HEK293 (cell line): ENCODE results near the gene MYL3.
A peak's percentile ranks its signal among the peaks of the same experiment; 100 is the strongest.

Experiments
- CTCF ChIA-PET: fragments of 350-600 bp; formaldehyde crosslinking; extraction: SDS; loops from one replicate; lab custom pipeline; 2021; ENCODE audit warnings: antibody characterized with exemption; lab: Yijun Ruan, JAX
- POLR2A ChIA-PET: fragments of 300-600 bp; formaldehyde crosslinking; extraction: SDS; loops from one replicate; lab custom pipeline; 2020; ENCODE audit warnings: antibody characterized with exemption, inconsistent platforms; lab: Yijun Ruan, JAX
- H3K27ac ChIP-seq: fragments of 200-500 bp; sonication (Bioruptor generic); 2 replicates; pipeline ENCODE4 v1.5.1; 2014; ENCODE audit warnings: low read depth, low read length, control low read depth, inconsistent platforms; ENCODE audit errors: extremely low read depth
- H3K36me3 ChIP-seq, 2 experiments: fragments of 200-500 bp in 1 of 2; sonication (Bioruptor generic) in 1 of 2; 1 replicate in 1 of 2; 2 replicates in 1 of 2; pipeline ENCODE4 v1.5.1; 2014 to 2017; ENCODE audit warnings: inconsistent platforms in 2 of 2, low read length in 2 of 2; ENCODE audit not compliant: control insufficient read depth in 2 of 2, insufficient read depth in 1 of 2
- H3K4me1 ChIP-seq: fragments of 200-500 bp; sonication (Bioruptor generic); 2 replicates; pipeline ENCODE4 v1.5.1; 2014; ENCODE audit warnings: mild to moderate bottlenecking, low read length, inconsistent platforms; ENCODE audit not compliant: control insufficient read depth, insufficient read depth
- H3K4me3 ChIP-seq: 2 replicates; pipeline ENCODE4 v1.5.1; 2011; ENCODE audit warnings: low read depth, mild to moderate bottlenecking, control low read depth, low read length, moderate library complexity
- H3K9me3 ChIP-seq: fragments of 200-500 bp; sonication (Bioruptor generic); 2 replicates; pipeline ENCODE4 v1.5.1; 2014; ENCODE audit warnings: low read depth, low read length, inconsistent platforms; ENCODE audit not compliant: control insufficient read depth, insufficient read depth
- ATF2 ChIP-seq: fragments of 450-650 bp; formaldehyde crosslinking; IDR thresholded peaks from 2 replicates; pipeline ENCODE4 v1.5.1; 2016; ENCODE audit warnings: missing biosample characterization, missing genetic modification characterization, low read depth
- FEZF1 ChIP-seq: fragments of 450-650 bp; formaldehyde crosslinking; IDR thresholded peaks from 2 replicates; pipeline ENCODE4 v1.5.1; 2016; ENCODE audit warnings: missing biosample characterization, missing genetic modification characterization
- GLIS2 ChIP-seq: fragments of 450-650 bp; formaldehyde crosslinking; IDR thresholded peaks from 2 replicates; pipeline ENCODE4 v1.5.1; 2016; ENCODE audit warnings: missing biosample characterization, missing genetic modification characterization
- HOXD13 ChIP-seq: sonication (generic); formaldehyde crosslinking; IDR thresholded peaks from 2 replicates; pipeline ENCODE4 v1.8.0; 2022; ENCODE audit warnings: missing genetic modification reagents, borderline replicate concordance
- PRDM1 ChIP-seq: fragments of 450-650 bp; formaldehyde crosslinking; IDR thresholded peaks from 2 replicates; pipeline ENCODE4; 2016; ENCODE audit warnings: missing biosample characterization, missing genetic modification characterization
- PRDM2 ChIP-seq: fragments of 450-650 bp; formaldehyde crosslinking; IDR thresholded peaks from 2 replicates; pipeline ENCODE4 v1.5.1; 2016; ENCODE audit warnings: missing biosample characterization, missing genetic modification characterization, borderline replicate concordance
- SCRT2 ChIP-seq: fragments of 450-650 bp; formaldehyde crosslinking; IDR thresholded peaks from 2 replicates; pipeline ENCODE4 v1.5.1; 2016; ENCODE audit warnings: missing biosample characterization, missing genetic modification characterization
- SP2 ChIP-seq: fragments of 450-650 bp; formaldehyde crosslinking; IDR thresholded peaks from 2 replicates; pipeline ENCODE4 v1.5.1; 2016; ENCODE audit warnings: missing biosample characterization, missing genetic modification characterization
- TRIM28 ChIP-seq: IDR thresholded peaks from 2 replicates; pipeline ENCODE4 v1.6.1; 2011; ENCODE audit warnings: low read length, control low read depth, borderline replicate concordance
- ZBTB20 ChIP-seq: fragments of 450-650 bp; formaldehyde crosslinking; IDR thresholded peaks from 2 replicates; pipeline ENCODE4 v1.5.1; 2016; ENCODE audit warnings: missing biosample characterization, missing genetic modification characterization
- ZBTB7A ChIP-seq: fragments of 450-650 bp; formaldehyde crosslinking; IDR thresholded peaks from 2 replicates; pipeline ENCODE4 v1.5.1; 2016; ENCODE audit warnings: low read depth, missing biosample characterization, missing genetic modification characterization
- ZNF112 ChIP-seq: fragments of 450-650 bp; formaldehyde crosslinking; IDR thresholded peaks from 2 replicates; pipeline ENCODE4 v1.5.0; 2017; ENCODE audit warnings: missing biosample characterization, missing genetic modification characterization
- ZNF157 ChIP-seq: fragments of 450-650 bp; formaldehyde crosslinking; IDR thresholded peaks from 2 replicates; pipeline ENCODE4 v1.5.1; 2016; ENCODE audit warnings: missing biosample characterization, missing genetic modification characterization
- ZNF692 ChIP-seq: fragments of 450-650 bp; formaldehyde crosslinking; IDR thresholded peaks from 2 replicates; pipeline ENCODE4 v1.5.1; 2016; ENCODE audit warnings: missing biosample characterization, missing genetic modification characterization
- ZNF768 ChIP-seq: fragments of 450-650 bp; formaldehyde crosslinking; IDR thresholded peaks from 2 replicates; pipeline ENCODE4 v1.5.1; 2018; ENCODE audit warnings: missing biosample characterization, mild to moderate bottlenecking, missing genetic modification characterization
- ZNF785 ChIP-seq: fragments of 450-650 bp; formaldehyde crosslinking; IDR thresholded peaks from 2 replicates; pipeline ENCODE4 v1.5.1; 2016; ENCODE audit warnings: missing biosample characterization, missing genetic modification characterization

The MYL3 gene

GRCh38 chr3:46904303-46905212 is 41.3 kb upstream of the MYL3 start (continued):
- no peak for TF ChIP-seq PRDM2 (tag by site-specific recombination)
- no peak for TF ChIP-seq FEZF1 (tag by site-specific recombination)
- no peak for TF ChIP-seq ZBTB7A (tag by site-specific recombination)
- TF ChIP-seq ZNF692 (tag by site-specific recombination), result no peak
- TF ChIP-seq ZBTB20 (tag by site-specific recombination), result no peak
- no peak for TF ChIP-seq GLIS2 (tag by site-specific recombination)
- TF ChIP-seq ZNF157 (tag by site-specific recombination), result no peak
- TF ChIP-seq ATF2 (tag by site-specific recombination), result no peak
- TF ChIP-seq HOXD13, result no peak
- no peak for TF ChIP-seq ZNF785 (tag by site-specific recombination)
- TF ChIP-seq SP2 (tag by site-specific recombination), result no peak

- no peaks in the 10 kb centered on the region for H3K4me1 ChIP-seq
- no peaks in the 10 kb centered on the region for H3K9me3 ChIP-seq
- H3K27ac ChIP-seq, result no peak overlapping the region
- no peaks in the 10 kb centered on the region for H3K36me3 ChIP-seq
- ChIA-PET CTCF (interaction anchor here (0.6 to 1.7 kb wide), 2 partner anchors 8 to 460 kb away, joined by 3 to 7 read pairs; no protein-coding TSS in a partner anchor), POLR2A (no interaction called here)
- peak; percentile 53; the same call in 1 of the 2 replicates for TF ChIP-seq SCRT2
- no peak for TF ChIP-seq ZNF112 (tag by site-specific recombination)
- TF ChIP-seq PRDM1, result 0 out of 2 replicates have a peak, but pooled peaks have one; percentile 25
- no peak for TF ChIP-seq TRIM28
- TF ChIP-seq ZNF768 (tag by site-specific recombination), result 0 out of 2 replicates have a peak, but pooled peaks have one; percentile 15
- H3K4me3 ChIP-seq, result no peak overlapping the region
Measured at GRCh38 chr3:46903341-46904302, 40.4 kb upstream of the MYL3 start.
